Smooth muscle cell of the brain vasculature (primary cell): ENCODE data around the gene COX8A.

ENCODE experiments used
- DNase-seq: peaks from one replicate; pipeline ENCODE4 v3.0.0-alpha.2; 2012; ENCODE audit warnings: low read depth, low spot score

Gene COX8A

GRCh38 chr11:64001484-64002420 is 27.3 kb downstream of the COX8A start:
- no peak for DNase-seq

- DNase-seq = no peak
Observed at GRCh38 chr11:64003807-64004589, 29.6 kb downstream of the COX8A start.

DNA sequence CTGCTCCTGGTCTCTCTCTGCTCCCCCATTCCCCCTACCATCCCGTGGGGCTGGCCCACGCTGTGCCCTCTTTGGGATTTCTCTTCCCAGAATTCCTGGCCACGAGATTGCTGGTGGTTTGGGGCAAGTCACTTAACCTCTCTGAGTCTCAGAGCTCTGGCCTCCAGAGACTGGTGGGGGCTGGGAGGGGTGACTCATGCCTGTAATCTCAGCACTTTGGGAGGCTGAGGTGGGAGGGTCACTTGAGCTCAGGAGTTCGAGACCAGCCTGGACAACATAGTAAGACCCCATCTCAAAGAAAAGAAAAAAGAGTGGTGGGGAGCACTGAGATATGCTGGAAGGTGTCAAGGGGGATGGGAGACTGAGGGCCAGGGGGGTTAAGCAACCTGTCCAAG is 30.2 kb downstream of the COX8A start:
- no peak for DNase-seq

GRCh38 chr11:64005691-64006090 is 31.3 kb downstream of the COX8A start:
- DNase-seq = no peak

- DNase-seq = no peak
Observed at GRCh38 chr11:64006398-64006797, 32.0 kb downstream of the COX8A start.

GRCh38 chr11:64007160-64007628 is 32.8 kb downstream of the COX8A start:
- no peak for DNase-seq

DNA sequence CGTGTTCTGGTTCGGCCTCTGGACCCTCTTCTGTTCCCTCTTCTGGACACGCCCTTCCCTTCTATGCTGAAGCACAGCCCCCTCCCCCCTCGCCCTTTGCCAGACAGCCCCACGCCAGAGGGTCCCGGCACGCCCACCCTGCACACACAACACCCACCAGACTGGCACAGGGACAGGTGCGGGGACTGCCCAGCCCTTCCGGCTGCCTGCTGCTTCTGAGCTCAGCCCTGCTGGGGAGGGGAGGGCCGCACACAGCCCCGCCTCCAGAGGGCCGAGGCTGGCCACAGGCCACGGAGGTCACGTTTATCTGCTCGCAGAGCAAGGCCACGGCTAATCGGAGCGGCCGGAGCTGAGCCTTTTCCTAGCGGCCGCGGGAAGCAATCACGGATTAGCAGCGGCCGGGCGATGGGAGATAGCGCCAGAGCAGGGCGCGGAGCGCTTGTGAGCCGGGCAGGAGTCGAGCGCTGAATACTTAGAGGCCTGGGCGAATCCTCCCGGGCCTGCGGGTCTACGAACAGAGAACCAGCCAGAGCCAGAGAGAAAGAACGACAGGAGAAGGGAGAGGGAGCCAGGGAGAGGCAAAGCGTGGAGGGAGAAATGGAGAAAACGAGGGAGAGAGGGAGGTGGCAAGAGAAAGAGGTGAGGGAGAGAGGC is 33.3 kb downstream of the COX8A start:
- no peak for DNase-seq

- no peak for DNase-seq
Observed at GRCh38 chr11:64008283-64008913, 34.0 kb downstream of the COX8A start.

DNA sequence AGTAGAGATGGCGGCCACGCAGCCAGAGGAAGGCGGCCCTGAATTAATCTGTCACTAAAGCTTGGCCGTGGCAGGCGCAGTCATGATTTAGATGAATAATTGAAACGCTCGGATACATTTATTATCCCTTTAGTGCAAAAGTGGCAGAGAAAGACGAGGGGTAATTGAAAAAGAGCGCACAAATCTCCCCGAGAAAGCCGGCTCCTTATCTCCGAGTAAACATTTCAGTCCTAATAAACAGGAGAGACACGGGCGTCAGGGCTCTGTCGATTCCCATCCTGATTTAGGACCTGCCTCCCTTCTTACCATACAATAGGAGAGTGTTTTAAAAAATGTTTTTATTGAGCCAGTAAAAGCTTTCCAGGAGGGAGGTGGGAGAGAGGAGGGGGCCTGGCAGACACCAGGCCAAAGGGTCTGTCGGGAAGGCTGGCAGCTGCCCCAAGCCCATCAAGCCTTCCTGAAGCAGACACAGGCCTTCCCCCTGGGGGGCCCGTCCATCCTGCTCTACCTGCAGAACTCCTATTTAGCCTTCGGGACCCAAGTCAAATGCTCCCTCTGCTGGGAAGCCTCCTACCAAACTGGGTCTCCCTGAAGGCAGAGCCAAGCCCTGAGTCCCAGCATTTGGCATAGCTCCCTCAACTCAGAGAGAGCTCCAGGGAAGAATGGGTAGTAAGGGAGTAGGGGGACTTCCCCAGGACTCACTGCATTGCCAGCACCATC is 34.7 kb downstream of the COX8A start:
- DNase-seq = no peak

- DNase-seq = no peak
Observed at GRCh38 chr11:64009710-64010109, 35.3 kb downstream of the COX8A start.

- DNase-seq = no peak
Observed at GRCh38 chr11:64010783-64011182, 36.4 kb downstream of the COX8A start.

DNA sequence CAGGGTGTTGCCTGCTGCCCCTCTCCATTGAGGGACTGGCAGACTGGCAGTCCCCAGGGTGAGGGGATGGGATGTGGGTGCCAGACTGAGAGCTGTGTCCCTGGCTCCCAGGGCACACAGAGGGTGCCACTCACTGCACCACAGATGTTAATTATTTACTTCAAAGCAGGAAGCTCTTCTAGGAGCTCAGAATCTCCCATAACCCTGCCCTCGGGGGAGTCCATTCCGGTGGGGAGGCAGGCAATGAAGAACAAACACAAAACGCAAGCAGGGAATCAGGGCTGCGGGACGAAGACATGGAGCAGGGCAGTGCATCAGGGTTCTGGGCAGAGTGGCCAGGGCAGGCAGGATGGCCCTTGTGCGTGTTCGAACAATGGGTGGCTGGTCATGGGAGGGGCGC is 37.0 kb downstream of the COX8A start:
- no peak for DNase-seq

DNA sequence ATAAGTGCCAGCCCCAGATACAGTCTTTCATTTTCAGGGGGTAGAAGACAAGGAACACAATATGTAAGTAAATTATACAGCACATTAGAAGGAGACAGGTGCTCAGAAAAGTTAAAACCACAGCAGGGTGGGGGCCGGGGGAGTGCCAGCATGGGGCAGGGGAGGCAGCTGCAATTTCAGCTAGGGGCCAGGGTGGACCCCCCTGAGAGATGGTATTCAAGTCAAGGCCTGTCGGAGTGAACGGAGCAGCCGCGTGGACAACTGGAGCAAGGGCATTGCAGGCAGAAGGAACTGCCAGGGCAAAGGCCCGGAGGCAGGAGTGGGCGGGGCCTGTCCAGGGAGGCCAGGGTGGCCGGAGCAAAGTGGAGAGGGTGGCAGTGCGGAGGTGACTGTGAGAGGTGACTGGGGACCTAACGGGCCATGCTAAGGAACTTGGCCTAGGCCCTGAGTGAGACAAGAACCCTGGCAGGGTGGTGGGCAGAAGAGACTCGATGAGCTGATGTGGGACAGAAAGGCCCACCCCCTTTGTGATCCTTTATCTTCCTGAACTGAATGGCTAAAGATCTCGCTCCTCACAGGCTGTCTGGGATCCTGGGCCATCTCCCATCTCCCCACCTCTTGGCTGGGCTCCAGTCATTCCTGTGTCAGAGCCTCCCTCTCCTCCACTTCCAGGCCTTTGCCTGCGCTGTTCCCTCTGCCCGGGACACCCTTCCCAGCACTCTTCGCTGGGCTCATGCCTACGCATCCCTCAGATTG is 38.9 kb downstream of the COX8A start:
- DNase-seq = no peak

DNA sequence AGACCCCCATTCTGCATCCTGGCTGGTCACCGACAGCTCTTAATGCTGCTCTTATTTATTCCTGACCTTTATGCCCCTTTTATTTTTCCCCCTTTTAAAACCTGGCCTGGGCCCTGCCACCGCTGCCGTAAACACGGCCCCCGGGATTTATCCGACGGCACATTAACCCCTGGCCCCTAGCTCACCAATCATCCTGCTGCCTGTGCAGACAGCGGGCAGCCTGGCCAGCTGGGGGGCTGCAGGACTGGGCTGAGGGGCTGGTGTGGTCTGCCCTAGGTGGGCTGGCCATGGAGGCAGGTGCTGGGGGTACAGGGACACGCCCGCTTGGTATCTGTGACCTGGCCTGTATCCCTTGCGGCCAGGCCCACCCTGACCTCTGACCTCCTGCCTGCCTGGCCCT is 39.9 kb downstream of the COX8A start:
- DNase-seq = no peak

- no peak for DNase-seq
Observed at GRCh38 chr11:64015510-64015909, 41.1 kb downstream of the COX8A start.

DNA sequence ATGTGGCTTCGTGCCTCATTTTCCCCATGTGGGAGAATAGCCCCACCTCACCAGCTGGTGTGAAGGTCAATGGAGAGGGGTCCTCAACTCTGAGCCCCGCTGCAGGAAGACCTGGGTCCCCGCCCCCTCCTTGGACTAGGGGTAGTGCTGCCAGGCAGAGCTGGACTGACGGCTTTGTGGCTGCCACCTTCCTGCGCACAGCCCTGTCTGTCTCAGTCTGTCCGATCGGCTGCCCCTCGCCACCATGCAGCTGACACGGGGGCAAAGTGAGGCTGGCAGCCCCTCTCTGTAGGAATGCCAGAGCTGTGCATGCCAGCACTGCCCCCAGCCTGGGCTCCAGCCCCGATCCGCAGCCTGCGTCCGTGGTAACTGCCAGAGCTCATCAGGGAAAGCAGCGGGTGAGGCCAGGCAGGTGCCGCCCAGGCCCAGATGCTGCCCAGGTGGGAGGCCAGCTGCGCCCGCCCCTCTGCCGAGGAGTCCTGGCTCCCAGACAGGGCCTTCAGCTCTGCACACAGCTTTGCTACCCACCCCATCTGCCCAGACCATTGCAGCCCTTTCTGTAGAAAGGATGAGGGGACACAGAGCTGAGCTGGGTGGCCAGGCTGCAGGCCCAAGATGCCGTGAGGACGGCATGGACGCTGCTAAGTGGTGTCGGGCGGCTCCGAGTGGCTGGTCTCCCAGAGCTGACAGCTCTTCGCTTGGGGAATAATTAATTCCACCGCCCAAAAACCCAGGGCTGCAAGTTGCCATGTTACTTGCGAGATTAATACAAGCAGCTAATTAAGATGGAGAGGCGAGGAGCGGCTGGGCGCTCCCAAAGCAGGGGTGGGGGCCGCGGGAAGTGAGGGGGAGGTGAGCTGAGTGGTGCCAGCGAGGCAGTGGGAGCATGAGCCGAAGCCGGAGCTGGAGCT is 41.8 kb downstream of the COX8A start:
- no peak for DNase-seq

DNA sequence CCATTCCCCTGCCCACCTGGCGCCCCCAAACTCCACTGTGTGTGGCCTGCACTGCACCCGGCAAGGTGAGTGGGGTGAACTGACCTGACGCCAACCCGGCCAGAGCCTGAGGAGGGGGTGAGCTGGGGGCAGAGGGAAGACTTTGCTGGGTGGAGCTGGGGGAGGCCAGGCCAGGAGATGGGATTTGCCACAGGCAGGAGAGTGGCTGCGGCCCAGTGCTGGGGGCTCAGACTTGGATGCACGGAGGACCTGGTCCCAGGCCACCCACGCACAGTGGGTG is 43.5 kb downstream of the COX8A start:
- no peak for DNase-seq

DNA sequence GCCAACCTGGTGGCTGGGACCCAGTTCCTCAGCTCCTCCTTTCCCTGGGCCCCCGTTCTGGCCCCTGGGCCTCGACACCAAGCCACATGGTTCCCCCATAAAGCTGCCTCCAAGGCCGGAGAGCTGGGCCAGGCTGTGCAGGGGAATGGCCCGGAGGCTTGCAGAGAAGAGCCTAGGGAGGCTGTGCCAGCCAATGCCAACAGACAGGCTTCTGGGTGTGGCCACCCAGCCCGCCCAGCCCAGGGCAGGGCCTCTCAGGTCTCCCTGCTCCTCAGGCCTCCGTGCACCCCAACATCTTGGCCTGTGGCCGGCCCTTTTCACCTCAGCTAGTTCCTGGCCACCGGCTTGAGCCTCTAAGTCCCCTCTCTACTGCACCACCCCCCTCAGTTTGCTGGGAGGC is 43.9 kb downstream of the COX8A start:
- no peak for DNase-seq
